Measurements from ENCODE around the gene PPP2R3A. TPM values are rescaled to one million over a fixed set of nuclear protein-coding genes. Genes with fewer than 3 reads are reported as not detected.

The PPP2R3A gene
- total and polyA plus RNA-seq, 2 of the 4 experiments (the other 2 are of a cell fraction), result 11.3 to 37.3 TPM

DNA sequence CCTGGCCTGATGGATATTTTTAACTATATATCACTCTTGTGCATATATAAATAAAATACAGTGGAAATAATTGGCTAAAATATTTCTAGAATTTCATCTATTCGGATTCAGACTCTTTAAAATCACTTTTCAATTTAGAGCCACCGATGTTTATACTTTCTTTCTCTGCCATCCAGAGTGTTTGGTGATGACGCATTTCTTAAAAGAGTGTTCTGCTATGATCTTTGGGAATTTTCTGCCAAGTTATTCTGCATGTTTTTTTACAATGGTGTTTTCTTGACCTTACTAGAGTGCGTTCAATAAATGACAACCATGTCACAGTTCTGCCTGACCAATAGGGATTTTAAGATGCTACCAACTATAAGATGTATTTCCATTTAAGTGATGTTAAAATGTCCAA, 30.2 kb downstream of the PPP2R3A start:
- no peak for TF ChIP-seq CEBPB (IDR thresholded peaks at IDR 0.05; ENCODE audit: low read depth, low read length)
- 0 out of 2 replicates have a peak, but pooled peaks have one; percentile 28 for TF ChIP-seq FOS (IDR thresholded peaks at IDR 0.05; ENCODE audit: low read depth, low read length)
- H3K56ac ChIP-seq (ENCODE audit: extremely low read depth, insufficient read depth, low read length), result no peak overlapping the region
- peaks cover 39 to 68% of the 10 kb centered on the region in 2 experiments for H3K79me1 ChIP-seq (ENCODE audit: low read depth in 1 of 2, low read length in 2 of 2)
- H3K9ac ChIP-seq (ENCODE audit: low read depth, low read length), result no peak overlapping the region
- H3K36me3 ChIP-seq (ENCODE audit: control insufficient read depth, insufficient read depth, low read length), result no peaks in the 10 kb centered on the region
- no peak overlapping the region for H2AK9ac ChIP-seq (replicated peaks; ENCODE audit: low read depth, low read length, poor library complexity)
- no peak overlapping the region for H2BK20ac ChIP-seq (ENCODE audit: low read depth, low read length)
- no peak overlapping the region for H3K14ac ChIP-seq (replicated peaks; ENCODE audit: low read depth, low read length)
- no peak overlapping the region for H3K4me3 ChIP-seq (ENCODE audit: insufficient read depth, low read depth, low read length)
- no peak overlapping the region for H3K4ac ChIP-seq (ENCODE audit: low read depth, low read length)
- H3K9me3 ChIP-seq (ENCODE audit: control insufficient read depth, insufficient read depth, low read length), result no peaks in the 10 kb centered on the region
- peaks cover 9% of the 10 kb centered on the region for H3K4me1 ChIP-seq (ENCODE audit: control insufficient read depth, insufficient read depth, low read length)
- no peaks in the 10 kb centered on the region for H3K27me3 ChIP-seq (ENCODE audit: control insufficient read depth, insufficient read depth, low read length)
- DNase-seq (peak; percentile 70), ATAC-seq (ENCODE audit: low read depth) (peak; percentile 73)
- no peak overlapping the region for H4K91ac ChIP-seq (ENCODE audit: insufficient read depth, low read depth, low read length)
- H3K18ac ChIP-seq (ENCODE audit: low read depth, low read length), result no peak overlapping the region
- H3K4me2 ChIP-seq (ENCODE audit: low read depth, low read length), result peak overlapping the region; percentile 69; the same call in 1 of the 2 replicates
- BruUV-seq (replicated peaks), result no TSS peak
- H4K20me1 ChIP-seq (ENCODE audit: insufficient read depth, low read length), result peaks cover 5% of the 10 kb centered on the region; the same call in 1 of the 2 replicates
- POLR2A ChIA-PET (ENCODE audit: unreplicated experiment), result no interaction called here
- peaks cover 3% of the 10 kb centered on the region for H3K9me1 ChIP-seq (ENCODE audit: insufficient read depth, low read length)
- dilution Hi-C loops (cut with HindIII; ENCODE audit: low sequenced_read_pairs, unreplicated experiment) (no loop called here), intact Hi-C loops (cut with micrococcal nuclease) (no loop called here), in situ Hi-C loops (cut with MboI; ENCODE audit: low sequenced_read_pairs) (no loop called here)
- H2BK15ac ChIP-seq (ENCODE audit: low read depth, low read length), result no peak overlapping the region
- H2BK120ac ChIP-seq (ENCODE audit: low read depth, low read length), result 0 out of 2 replicates have a peak overlapping the region, but pooled peaks have one; percentile 30
- no peak overlapping the region for H2BK5ac ChIP-seq (ENCODE audit: low read depth, low read length, poor library complexity, severe bottlenecking)
- H4K5ac ChIP-seq (ENCODE audit: low read depth, low read length), result no peak overlapping the region
- peak overlapping the region; percentile 40; the same call in 1 of the 2 replicates for H3K27ac ChIP-seq (ENCODE audit: insufficient read depth, low read length)
- CTCF ChIA-PET, result no interaction called here
- WGBS, 2 experiments (ENCODE audit: extremely low coverage in 2 of 2, insufficient read length in 1 of 2), result no CpG with 5 or more reads among the region's 4 CpGs
- no peak overlapping the region for H2AFZ ChIP-seq (replicated peaks; ENCODE audit: low read length, poor library complexity)
- no peak overlapping the region for H4K8ac ChIP-seq (ENCODE audit: low read depth in 2 of 2, low read length in 2 of 2)
- no peak overlapping the region for H2AK5ac ChIP-seq (ENCODE audit: low read depth, low read length)
- H3K23ac ChIP-seq (ENCODE audit: low read depth, low read length), result no peak overlapping the region
